Stimulated activated CD8-positive, alpha-beta memory T cell treated with anti-CD3 and anti-CD28 coated beads, Interleukin-12 subunit alpha, Interleukin-12 subunit beta, amount 100 ng/mL, for 1 hour (primary cell): ENCODE data around the gene PLPP6.

Experiments used
- DNase-seq: peaks from one replicate; pipeline ENCODE4 v3.0.0-alpha.2; 2020; ENCODE audit warnings: low read depth

Gene PLPP6

DNA sequence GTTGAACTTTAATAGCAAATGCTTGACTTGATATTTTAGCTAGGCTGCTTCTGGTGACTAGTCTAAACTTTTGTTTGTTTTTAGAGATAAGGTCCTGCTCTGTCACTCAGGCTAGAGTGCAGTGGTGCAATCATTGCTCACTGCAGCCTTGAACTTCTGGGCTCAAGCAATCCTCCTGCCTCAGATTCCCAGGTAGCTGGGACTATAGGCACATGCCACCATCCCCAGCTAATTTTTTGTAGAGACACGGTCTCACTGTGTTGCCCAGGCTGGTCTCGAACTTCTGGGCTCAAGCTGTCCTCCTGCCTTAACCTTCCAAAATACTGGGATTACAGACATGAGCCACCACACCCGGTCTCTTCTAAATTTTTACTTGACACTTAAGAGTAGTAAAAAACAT lies 38.0 kb downstream of the PLPP6 start:
- no peak for DNase-seq

DNA sequence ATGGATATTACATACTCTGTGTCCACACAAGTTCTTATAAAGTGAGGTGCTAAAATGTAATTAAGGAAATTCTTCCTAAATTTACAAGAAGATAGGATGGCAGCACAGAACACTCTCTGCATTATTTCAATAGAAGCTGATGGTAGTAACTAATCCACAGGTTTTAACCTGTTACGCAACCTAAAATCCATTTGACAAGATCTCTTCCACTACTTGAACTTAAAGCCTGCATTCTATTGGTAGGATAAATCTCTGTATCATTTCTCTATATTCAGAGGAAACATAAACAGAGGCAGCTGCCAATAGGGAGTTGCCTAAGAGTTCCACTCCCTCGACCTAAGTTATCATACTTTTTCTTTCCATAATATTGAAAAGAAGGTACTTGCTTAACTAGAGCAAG lies 38.8 kb downstream of the PLPP6 start:
- no peak for DNase-seq

GRCh38 chr9:4701526-4701925 lies 39.4 kb downstream of the PLPP6 start:
- DNase-seq = no peak

DNA sequence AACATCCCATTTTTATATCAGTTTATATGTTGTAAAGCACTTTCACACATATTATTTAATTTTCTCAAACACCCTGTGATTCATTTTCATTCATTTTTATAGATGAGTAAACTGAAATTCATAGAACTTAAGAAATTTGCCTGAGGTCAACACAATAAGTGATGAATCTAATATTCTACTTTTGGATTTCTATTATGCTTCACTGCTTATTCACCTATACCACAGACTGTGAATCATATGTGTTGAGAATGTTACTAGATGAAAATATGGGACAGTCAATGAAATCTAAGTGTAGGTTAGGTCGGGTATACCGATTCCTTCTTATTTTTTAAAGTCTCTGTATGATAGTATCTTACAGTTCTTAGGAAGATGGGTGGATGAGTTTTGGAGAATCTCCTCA lies 42.0 kb downstream of the PLPP6 start:
- DNase-seq = no peak

GRCh38 chr9:4706021-4706420 lies 43.9 kb downstream of the PLPP6 start:
- DNase-seq = no peak

DNA sequence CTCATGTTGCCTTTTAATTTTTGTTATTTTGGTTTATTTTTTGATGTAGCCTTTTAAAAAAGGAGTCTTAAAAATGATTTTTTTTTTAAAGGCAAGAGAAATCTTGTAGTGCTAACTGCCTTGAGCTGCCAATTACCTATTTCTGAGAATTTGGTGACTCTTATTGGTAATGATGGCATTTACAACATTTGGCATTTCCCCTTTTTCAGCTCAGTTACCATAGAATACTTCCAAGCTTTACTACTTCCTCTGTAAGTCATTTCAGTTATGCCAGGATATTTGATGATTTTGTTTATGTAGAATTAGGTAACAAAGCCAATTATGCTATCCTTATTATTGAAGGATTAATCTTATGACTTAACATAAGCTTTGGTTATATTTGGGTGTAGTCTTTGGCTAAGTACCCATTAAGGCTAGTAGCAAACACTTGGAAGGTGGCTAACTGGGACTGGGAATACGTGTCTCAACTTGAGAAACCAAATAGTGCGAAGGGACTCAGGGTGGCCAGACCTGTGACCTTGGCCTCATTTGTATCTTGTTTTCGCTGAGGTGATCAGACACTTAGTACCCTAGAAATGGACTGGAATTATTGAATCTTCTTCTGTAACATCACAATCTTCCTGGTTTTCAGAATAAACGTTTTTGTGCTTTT lies 45.0 kb downstream of the PLPP6 start:
- no peak for DNase-seq

DNA sequence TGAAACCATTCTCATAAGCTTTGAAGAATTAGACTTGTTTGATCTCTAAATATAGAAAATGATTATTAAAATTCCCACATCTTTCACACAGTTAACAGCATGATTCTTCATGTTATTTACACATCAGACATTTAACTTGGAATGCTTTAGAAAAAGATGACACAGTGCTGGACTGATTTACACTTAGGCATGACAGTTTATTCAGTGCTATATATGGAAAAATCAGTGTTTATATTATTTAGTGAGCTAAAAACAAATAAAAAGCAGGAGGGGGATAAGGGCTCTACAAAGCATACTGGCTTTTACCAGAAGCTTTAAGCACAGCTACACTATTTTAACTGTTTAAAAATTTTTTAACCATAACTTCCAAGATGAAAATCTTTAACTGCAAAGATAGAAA lies 47.3 kb downstream of the PLPP6 start:
- no peak for DNase-seq

- no peak for DNase-seq
Observed at GRCh38 chr9:4713849-4714248, 51.8 kb downstream of the PLPP6 start.

GRCh38 chr9:4714266-4715016 lies 52.3 kb downstream of the PLPP6 start:
- DNase-seq = no peak
